H1 (cell line): Measurements from ENCODE around the gene MTARC2.

Experiments
- JUN ChIP-seq: IDR thresholded peaks from 2 replicates; pipeline ENCODE4 v1.6.1; 2011; ENCODE audit warnings: low read depth, mild to moderate bottlenecking, improper control_type of control experiment, low read length
- POLR2A ChIP-seq, 2 experiments: IDR thresholded peaks; 1 replicate in 1 of 2; 2 replicates in 1 of 2; pipeline ENCODE4 v1.6.1; 2011; ENCODE audit warnings: low read depth in 2 of 2, low read length in 2 of 2, mild to moderate bottlenecking in 2 of 2; ENCODE audit errors: control extremely low read depth in 1 of 2

GRCh38 chr1:220732137-220732536, 16.0 kb upstream of the MTARC2 start:
- no peak for TF ChIP-seq JUN
- TF ChIP-seq POLR2A (IDR thresholded peaks at IDR 0.05; ENCODE audit: control extremely low read depth in 1 of 2, low read depth in 2 of 2, low read length in 2 of 2): no peak
